NCI-H345 (cell line): ENCODE data around the gene ACER3.
"Not testable (repeated sequence)": the region's sequence is repeated elsewhere in the genome, so short reads cannot be mapped to it uniquely, and the experiment has no call there.

Experiments
- DNase-seq: peaks from one replicate; lab custom pipeline; 2025; lab: John Stamatoyannopoulos, UW

ACER3 gene

DNA sequence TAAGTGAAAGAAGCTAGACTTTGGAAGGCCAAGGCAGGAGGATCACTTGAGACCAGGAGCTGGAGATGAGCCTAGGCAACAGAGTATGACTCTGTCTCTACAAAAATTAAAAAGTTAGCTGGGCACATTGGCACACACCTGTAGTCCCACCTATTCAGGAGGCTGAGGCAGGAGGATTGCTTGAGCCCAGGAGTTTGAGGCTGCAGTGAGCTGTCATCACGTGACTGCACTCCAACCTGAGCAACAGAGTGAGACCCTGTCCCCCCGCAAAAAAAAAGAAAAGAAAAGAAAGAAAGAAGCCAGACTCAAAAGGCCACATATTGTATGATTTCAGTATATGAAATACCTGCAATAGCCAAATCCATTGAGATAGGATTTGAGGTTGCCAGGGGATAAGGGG lies 198.2 kb downstream of the ACER3 start:
- no peak for DNase-seq

DNA sequence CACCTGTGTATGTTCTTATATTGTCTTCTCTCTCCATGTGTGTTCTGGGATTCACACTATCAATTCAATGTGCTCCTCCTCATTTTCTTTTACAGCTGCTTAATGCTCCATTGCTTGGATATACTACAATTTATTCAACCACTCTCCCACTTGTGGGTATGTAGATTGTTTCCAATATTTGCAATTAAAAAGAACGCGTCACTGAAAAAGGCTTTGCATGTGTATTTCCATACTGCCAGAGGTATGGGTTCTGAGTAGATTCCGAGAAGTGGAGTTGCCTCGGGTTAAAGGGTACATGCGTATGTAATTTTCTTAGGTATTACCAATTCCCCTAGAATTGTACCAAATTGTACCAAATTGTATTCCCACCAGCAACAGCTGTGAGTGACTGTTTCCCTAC lies 199.1 kb downstream of the ACER3 start:
- no peak for DNase-seq

- no peak for DNase-seq
These were observed 199.5 kb downstream of the ACER3 start for GRCh38 chr11:77060234-77060633.

- not testable (repeated sequence) for DNase-seq
These were observed 200.5 kb downstream of the ACER3 start for GRCh38 chr11:77061258-77061657.

- DNase-seq, result no peak
These were observed 202.2 kb downstream of the ACER3 start for GRCh38 chr11:77062924-77063323.

DNA sequence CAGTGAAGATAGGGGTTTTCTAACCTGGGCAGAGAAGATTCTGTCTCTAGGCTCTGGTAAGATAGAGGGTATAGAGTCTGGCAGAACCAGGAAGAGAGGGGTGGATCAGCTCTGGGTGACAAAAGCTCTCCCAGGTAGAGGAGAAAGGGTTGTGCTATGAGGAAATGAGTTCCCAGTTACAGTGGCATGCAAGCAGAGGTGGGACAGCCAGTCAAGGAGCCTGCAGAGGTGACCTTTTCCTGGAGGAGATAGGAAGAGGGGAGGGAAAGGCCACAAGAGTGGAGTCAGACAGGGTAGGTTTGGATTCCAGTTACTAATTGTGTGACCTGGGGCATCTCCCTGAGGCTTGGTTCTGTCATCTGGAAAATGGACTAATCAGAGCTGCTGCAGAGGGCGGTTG lies 202.7 kb downstream of the ACER3 start:
- DNase-seq, result no peak

DNA sequence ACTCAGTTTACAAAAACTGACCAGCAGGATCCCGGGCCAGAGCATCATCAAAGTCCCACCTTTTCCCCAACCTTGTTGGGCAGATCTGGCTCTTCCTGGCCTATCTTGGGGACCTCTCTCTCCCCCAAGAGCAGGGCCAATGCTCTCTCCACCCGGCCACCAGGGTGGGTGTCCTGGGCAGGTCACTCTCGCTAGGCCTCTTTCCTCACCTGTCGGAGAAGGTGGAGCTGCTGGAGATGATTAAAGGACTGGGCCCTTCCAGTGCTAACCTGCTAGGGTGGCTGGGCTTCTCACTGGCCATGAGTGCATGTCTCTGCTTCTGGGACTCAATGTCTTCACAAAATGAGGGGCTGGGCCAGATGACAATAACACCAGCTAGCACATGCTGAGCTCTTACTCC lies 203.1 kb downstream of the ACER3 start:
- DNase-seq, result no peak

DNA sequence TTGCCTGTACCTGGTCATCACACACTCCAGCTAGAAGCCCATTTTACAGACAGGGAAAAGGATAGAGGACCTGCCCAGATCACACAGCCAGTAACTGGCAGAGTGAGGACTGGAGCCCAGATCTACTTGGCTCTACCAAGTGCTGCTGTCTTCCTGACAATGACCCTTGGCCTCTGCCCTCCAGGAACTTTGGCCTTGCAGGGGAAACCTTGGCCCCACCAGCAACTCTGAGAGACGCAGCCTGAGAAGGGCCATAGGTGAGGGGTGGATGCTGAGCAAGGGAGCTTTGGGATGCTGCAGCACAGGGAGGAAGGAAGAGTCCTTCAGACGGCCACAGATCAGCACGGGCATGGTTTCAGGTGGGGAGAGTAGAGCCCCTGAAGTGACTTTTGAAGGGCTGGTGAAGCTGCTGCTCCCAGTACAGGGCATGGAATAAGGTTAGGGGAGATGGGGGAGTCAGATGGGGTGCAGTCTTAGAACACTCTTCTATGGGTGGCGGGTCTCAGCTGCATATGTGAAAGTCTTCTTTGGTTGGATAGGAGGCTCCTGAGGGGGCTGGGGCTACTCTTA lies 204.0 kb downstream of the ACER3 start:
- no peak for DNase-seq

DNA sequence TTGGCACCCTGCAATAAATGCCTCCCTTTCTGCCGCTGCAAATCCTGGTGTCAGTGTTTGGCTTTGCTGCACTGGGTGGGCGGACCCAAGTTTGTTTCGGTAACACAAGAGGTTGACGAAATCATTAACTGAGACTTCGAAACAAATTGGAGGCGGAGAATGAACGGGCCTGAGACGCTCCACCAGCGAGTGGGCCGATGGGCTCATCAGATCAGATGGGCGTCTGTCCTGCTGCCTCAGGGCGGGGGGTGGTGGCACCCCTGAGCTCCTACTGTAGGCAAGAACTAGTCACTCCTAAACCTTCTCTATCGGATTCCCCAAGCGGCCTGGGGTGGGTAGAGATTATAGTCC lies 205.1 kb downstream of the ACER3 start:
- DNase-seq, result no peak

DNA sequence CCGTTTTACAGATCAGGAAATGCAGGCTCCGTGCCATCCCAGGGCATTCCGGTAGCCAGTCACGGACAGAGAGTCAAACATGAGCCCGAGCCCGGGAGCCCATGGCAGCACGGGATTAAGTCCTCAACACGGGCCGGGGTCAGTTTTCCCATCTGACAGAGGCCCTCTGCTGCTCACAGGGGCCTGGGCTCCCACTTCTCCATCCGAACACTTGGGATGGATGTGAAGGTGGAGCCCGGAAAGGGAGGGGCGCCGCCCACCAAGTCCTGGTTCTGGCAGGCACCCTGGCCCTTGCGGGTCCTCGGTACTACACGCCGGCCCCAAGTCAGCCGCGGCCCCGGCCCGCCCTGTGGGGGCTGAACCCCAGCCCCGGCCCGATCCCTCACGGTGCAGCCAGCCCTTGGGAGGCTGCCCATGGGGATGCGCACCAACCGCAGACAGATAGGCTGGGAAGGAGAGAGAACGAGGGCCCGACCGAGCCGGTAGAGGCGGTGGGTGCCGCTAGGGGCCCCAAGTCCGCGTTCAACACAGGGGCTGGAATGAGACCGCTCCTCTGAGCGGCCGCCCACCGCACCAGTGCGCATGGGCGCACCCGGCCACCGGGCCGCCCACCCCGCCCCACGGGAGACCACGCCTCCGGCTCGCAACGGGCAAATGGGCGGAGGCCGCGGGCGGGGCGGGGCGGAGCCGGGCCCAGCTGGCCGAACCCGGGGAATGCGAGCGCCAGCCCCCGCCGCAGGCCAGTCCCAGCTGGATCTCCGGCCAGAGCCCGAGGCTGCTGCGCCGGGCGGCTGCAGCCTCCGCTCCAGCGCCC lies 205.7 kb downstream of the ACER3 start, which contains the start of gene CAPN5:
CAPN5 (plus strand) TSS at position 743 of the 814 bp plus-strand sequence. CDS start 17,916 bp downstream, outside the sequence.
- DNase-seq, result peak; percentile 92

DNA sequence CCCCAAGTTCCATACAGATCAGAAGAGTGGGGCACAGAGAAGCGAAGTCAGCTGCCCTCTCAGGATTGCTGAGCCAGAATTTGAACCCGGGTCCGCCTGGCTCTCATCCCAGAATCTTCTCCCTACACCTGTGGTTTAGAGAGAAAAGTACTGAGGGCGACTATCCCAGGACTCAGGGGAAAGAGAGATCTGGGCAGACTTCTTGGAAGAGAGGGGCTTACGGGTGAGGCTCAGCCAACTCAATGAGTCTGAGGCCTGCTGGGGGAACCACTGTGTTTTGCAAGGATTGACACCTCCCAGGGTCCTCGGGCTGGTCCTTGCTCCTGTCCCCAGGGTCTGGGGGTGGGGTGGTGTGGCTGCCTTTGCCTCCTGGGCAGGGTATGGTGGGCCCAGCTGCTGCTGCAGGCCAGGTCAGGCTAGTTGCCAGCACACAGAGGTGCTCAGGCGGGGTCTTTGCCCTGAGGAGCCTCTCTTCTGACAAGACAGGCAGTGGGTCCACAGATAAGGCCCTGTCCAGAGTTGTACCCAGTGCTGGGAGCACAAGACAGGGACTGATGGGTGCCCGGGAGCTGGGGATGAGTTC lies 207.2 kb downstream of the ACER3 start:
- no peak for DNase-seq

- DNase-seq, result no peak
These were observed 208.0 kb downstream of the ACER3 start for GRCh38 chr11:77068457-77069335.

DNA sequence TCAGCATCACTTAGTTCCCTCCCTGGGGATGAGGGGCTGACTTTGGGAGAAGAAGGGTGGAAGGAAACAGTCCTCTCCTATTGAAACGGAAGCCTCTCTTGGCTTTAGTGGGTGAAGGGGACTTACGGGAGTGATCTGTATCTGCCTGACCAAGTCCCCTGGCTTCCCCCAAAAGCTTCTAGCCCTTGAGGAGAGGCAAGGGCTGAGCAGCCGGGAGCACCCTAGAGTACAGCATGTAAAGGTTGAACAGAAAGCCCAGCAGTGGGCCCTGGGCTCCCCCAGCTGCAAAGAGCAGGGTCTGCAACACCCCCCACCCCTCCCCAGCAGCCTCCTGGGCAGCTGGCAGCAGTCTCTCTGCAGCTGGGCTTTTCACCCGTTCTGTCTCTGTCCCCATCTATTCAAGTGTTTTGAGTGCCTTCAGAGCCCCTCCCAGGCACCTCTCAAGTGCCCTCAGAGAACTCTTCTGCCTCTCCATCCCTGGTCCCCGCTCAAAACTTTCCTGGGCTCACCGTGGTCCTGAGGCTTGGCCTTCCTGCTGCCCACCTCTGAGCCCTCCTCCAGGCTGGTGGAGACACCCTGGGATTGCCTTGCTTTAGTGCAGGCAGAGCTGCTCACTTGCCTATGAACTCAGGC lies 208.7 kb downstream of the ACER3 start:
- DNase-seq, result no peak

DNA sequence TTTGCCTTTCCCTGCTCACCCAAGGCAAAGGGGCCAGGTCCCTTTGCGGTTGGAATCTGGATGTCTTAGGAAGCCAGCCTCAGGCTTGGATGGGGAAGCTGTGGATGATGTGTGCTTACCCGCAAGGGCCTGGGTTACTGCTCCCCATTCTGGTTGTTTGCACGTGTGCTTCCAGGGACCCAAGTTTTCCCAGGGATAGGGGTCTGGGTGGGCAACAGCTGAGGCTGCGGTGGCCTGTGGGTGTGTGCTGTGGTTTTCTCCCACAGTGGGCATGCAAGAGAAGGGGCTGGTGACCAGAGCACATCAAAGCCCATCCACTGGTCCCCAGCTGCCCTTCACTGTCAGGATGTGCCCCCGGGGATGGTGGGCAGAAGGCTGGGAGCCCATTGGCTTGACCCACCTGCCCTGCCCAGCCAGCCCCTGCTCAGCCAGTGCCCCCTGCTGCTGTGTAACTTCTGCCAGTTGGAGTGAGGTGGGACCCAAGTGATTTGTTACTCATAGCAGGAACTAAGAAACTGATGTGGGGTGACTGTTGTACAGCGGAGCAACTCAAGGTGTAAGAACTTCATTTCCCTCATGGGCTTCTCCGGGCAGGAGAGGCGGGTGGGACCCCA lies 209.4 kb downstream of the ACER3 start:
- DNase-seq, result no peak

DNA sequence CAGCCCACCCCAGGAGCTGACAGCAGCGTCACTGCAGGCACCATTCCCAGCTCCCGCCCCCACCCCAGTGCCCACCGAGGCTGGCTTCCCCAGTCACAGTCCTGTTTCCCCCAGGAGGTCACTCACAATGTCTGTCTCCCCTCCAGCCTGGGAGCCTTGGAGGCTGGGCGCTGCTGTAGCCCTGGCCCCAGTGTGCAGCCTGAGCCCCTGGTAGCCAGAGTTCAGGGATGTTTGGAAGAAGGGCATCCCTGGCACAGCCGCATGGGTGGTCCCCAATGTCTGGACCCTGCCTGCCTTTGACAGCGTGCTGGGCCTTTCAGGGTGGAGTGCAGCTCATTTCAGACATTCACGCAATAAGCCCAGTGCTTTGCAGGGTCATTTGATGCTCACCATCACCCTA lies 210.4 kb downstream of the ACER3 start:
- DNase-seq, result no peak

DNA sequence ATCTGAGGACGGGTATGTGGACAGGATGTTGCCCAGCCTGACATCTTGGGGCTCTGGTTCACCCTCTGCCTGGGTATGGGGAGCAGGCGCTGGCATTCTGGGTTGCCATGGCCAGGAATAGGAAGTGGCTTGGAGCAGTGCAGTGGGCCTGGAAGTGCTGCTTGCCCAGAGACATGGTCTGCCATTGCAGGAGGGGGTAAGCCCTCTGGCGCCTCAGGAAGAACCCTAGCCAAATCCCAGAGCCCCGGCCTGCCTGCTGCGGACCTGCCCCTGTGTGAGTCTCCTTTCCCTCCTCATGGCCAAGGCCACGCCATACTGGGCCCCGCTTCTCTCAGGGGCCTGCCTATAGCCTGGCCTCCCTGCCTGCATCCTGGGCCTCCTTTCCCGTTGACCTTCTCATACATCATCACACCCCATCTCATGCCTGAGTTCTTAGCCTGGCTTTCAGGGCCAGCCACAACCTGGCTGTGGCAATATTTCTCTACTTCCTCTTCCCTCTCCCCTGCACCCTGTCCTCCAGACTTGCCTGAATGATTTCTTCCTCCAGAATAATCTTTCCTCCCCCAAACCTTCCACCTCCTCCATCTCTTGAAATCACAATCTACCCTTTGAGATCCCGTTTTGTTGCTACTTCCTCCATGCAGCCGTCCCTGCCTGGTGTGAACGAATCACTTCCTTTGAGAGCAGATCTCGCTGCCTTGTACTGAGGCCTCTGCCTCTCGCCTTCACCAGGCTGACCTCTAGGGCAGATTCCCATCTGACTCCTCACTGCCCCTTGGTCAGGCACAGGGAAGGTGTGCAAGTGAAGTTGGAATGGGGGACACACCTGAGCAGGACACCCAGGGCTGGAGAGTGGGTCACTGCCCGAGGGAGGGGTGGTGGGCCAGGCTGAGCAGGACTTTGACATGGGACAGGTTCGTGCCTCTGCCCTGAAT lies 211.2 kb downstream of the ACER3 start:
- no peak for DNase-seq

GRCh38 chr11:77072851-77073327 lies 212.2 kb downstream of the ACER3 start:
- DNase-seq, result no peak

DNA sequence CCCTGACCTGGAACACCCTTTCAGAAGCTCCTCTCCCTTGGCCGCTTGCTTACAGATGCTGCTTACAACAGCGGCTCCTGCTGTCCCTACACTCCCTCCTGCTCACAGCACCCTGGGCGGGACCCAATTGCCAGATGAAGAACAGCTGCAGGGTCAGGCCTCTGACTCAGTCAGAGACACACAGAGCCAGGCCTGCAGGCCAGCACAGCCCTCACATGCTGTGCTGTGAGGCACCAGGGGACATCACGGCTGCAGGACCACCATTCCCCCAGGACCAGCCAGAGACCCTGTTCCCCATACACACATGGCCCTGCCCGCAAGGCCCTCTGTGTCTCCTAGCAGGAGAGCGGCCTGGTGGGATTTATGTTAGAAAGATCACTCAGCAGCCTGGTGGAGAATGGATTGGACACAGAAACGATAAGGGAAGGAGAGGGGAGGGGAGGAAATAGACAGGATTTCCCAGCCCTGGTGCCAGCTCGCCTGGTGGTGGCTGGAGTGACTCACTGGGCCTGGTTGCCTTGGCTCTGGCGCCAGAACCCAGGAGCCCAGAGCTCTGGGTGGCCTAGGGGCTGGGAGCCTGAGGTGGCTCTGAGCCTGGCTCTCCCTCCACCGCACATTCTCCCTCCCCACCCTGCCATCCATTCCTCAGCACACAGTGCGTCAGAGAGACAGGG lies 212.7 kb downstream of the ACER3 start:
- DNase-seq, result no peak

DNA sequence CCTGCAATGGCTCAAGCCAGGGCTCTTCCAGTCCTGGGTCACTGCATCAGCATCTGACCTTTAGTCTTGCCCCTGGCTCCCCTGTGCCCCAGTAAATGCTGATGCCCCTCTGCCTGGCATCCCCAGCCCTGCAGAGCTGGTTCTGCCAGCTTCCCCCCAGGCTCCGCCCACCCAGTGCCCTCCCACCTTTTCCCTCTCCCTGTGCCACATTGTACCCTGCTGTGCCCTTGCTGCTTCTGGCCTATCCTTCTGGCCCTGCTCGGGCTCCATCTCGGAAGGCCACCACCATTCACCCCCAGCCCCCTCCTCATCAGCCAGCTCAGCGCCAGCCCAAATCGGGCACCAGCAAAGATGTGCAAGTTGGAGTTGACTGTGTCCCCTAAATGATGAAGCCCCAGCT lies 213.5 kb downstream of the ACER3 start:
- DNase-seq, result no peak
